AG09319 (cell line): ENCODE measurements around the gene ARHGEF28.

ENCODE experiments used
- DNase-seq: peaks from one replicate; pipeline ENCODE4 v3.0.0-alpha.2; 2010; ENCODE audit warnings: low read depth; ENCODE audit errors: extremely low read depth
- CTCF ChIP-seq: IDR thresholded peaks from 2 replicates; pipeline ENCODE4 v1.5.1; 2011; ENCODE audit warnings: low read depth, mild to moderate bottlenecking, inconsistent platforms, low read length, moderate library complexity

Gene ARHGEF28

GRCh38 chr5:73986729-73987128 lies 360.7 kb downstream of the ARHGEF28 start:
- TF ChIP-seq CTCF, result no peak
- DNase-seq, result no peak

DNA sequence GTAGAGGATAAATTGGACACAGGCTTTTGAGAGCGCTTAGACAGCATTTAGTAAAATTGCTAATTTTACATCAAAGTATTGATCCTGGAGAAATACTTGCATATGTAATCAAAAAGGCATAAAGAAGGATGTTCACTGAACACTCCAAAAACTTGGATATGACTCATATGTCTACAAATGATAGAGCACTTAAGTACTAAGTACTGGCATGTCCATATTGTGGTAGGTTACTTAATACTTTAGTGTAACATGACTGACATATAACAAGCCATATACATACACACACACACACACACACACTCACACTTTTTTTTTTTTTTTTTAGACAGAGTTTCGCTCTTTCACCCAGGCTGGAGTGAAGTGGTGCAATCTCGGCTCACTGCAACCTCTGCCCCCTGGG lies 361.9 kb downstream of the ARHGEF28 start:
- no peak for TF ChIP-seq CTCF
- DNase-seq, result no peak

- TF ChIP-seq CTCF, result no peak
These were observed 364.0 kb downstream of the ARHGEF28 start for GRCh38 chr5:73989956-73990355.

More at GRCh38 chr5:73989956-73990355, 364.0 kb downstream of the ARHGEF28 start:
- no peak for DNase-seq
